ENCODE data around the gene CDK14. TPM values are rescaled to one million over a fixed set of nuclear protein-coding genes. Genes with fewer than 3 reads are reported as not detected.

CDK14 gene
- total and polyA plus RNA-seq, 8 donors, result 0.58 to 43.9 (median 12.2) TPM

- Histone ChIP-seq H3K36me3 (no peaks in the 10 kb centered on the region), H3K9me3 (no peaks in the 10 kb centered on the region), H3K27me3 (no peaks in the 10 kb centered on the region), H3K27ac (no peak overlapping the region), H3K4me3 (no peak overlapping the region), H3K4me1 (peaks cover 0 to 7% (median 0%) of the 10 kb centered on the region in 4 donors)
- no peak for TF ChIP-seq POLR2A (IDR thresholded peaks at IDR 0.05)
- no peak for TF ChIP-seq POLR2AphosphoS5 (IDR thresholded peaks at IDR 0.05)
- WGBS, 5 donors, result 64 to 86% (median 82%) methylated on average over 2 of the region's 2 CpGs
- intact Hi-C loops (cut with DNase I; ENCODE audit: low total_unique reads), result no loop called here
- peak in 1 of 2 donors; percentile 24 for DNase-seq
Observed at GRCh38 chr7:90958647-90959046, 362.5 kb downstream of the CDK14 start.

GRCh38 chr7:90961037-90961725, 365.1 kb downstream of the CDK14 start:
- intact Hi-C loops (cut with DNase I; ENCODE audit: low total_unique reads), result no loop called here
- Histone ChIP-seq H3K9me3 (no peaks in the 10 kb centered on the region), H3K27ac (no peak overlapping the region), H3K36me3 (no peaks in the 10 kb centered on the region), H3K4me1 (peaks cover 0 to 7% (median 0%) of the 10 kb centered on the region in 4 donors), H3K4me3 (no peak overlapping the region), H3K27me3 (no peaks in the 10 kb centered on the region)
- no peak for TF ChIP-seq POLR2A (IDR thresholded peaks at IDR 0.05)
- TF ChIP-seq CTCF (IDR thresholded peaks at IDR 0.05), result no peak
- no peak for TF ChIP-seq POLR2AphosphoS5 (IDR thresholded peaks at IDR 0.05)
- TF ChIP-seq EP300 (IDR thresholded peaks at IDR 0.05), result no peak
- DNase-seq, result no peak
- WGBS, 5 donors, result 81 to 100% (median 90%) methylated on average over 1 of the region's 1 CpG

- Histone ChIP-seq H3K36me3 (no peaks in the 10 kb centered on the region), H3K27me3 (no peaks in the 10 kb centered on the region), H3K27ac (no peak overlapping the region), H3K4me3 (no peak overlapping the region), H3K4me1 (no peaks in the 10 kb centered on the region), H3K9me3 (no peaks in the 10 kb centered on the region)
- intact Hi-C loops (cut with DNase I; ENCODE audit: low total_unique reads), result no loop called here
- TF ChIP-seq POLR2A (IDR thresholded peaks at IDR 0.05) (no peak), POLR2AphosphoS5 (IDR thresholded peaks at IDR 0.05) (no peak), EP300 (IDR thresholded peaks at IDR 0.05) (no peak), CTCF (IDR thresholded peaks at IDR 0.05) (no peak)
- DNase-seq, result no peak
- WGBS, 5 donors, result 85 to 92% (median 88%) methylated on average over 2 of the region's 2 CpGs
Observed at GRCh38 chr7:90965211-90965610, 369.1 kb downstream of the CDK14 start.

- DNase-seq, result no peak
- Histone ChIP-seq H3K9me3 (no peaks in the 10 kb centered on the region), H3K4me3 (no peak overlapping the region), H3K36me3 (no peaks in the 10 kb centered on the region), H3K4me1 (no peaks in the 10 kb centered on the region), H3K27ac (no peak overlapping the region), H3K27me3 (no peaks in the 10 kb centered on the region)
- WGBS, 5 donors, result 67 to 82% (median 75%) methylated on average over 1 of the region's 1 CpG
- TF ChIP-seq POLR2A (IDR thresholded peaks at IDR 0.05) (no peak), POLR2AphosphoS5 (IDR thresholded peaks at IDR 0.05) (no peak), EP300 (IDR thresholded peaks at IDR 0.05) (no peak)
- intact Hi-C loops (cut with DNase I; ENCODE audit: low total_unique reads), result no loop called here
Observed at GRCh38 chr7:90966346-90966745, 370.2 kb downstream of the CDK14 start.

- Histone ChIP-seq H3K27me3 (no peaks in the 10 kb centered on the region), H3K36me3 (peaks cover 0 to 3% (median 0%) of the 10 kb centered on the region in 4 donors), H3K9me3 (peaks cover 0 to 3% (median 2%) of the 10 kb centered on the region in 4 donors), H3K4me3 (no peak overlapping the region), H3K27ac (no peak overlapping the region), H3K4me1 (no peaks in the 10 kb centered on the region)
- intact Hi-C loops (cut with DNase I; ENCODE audit: low total_unique reads), result no loop called here
- TF ChIP-seq CTCF (IDR thresholded peaks at IDR 0.05), result no peak
- TF ChIP-seq POLR2AphosphoS5 (IDR thresholded peaks at IDR 0.05), result no peak
- TF ChIP-seq POLR2A (IDR thresholded peaks at IDR 0.05), result no peak
- TF ChIP-seq EP300 (IDR thresholded peaks at IDR 0.05), result no peak
- DNase-seq, result no peak
- 86 to 93% (median 86%) methylated on average over 4 of the region's 4 CpGs for WGBS, 5 donors
Observed at GRCh38 chr7:90968871-90969270, 372.8 kb downstream of the CDK14 start.

Data from stomach (tissue), 9 donors.